ENCODE results near the gene OR13C8. TPM values are rescaled to one million over a fixed set of nuclear protein-coding genes. Genes with fewer than 3 reads are reported as not detected.
A peak's percentile ranks its signal among the peaks of the same experiment; 100 is the strongest.
"Not testable (repeated sequence)": the region's sequence is repeated elsewhere in the genome, so short reads cannot be mapped to it uniquely, and the experiment has no call there.

Gene OR13C8, protein sequence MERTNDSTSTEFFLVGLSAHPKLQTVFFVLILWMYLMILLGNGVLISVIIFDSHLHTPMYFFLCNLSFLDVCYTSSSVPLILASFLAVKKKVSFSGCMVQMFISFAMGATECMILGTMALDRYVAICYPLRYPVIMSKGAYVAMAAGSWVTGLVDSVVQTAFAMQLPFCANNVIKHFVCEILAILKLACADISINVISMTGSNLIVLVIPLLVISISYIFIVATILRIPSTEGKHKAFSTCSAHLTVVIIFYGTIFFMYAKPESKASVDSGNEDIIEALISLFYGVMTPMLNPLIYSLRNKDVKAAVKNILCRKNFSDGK
- total RNA-seq (ENCODE audit: low replicate concordance), result not detected in 2 replicates

DNA sequence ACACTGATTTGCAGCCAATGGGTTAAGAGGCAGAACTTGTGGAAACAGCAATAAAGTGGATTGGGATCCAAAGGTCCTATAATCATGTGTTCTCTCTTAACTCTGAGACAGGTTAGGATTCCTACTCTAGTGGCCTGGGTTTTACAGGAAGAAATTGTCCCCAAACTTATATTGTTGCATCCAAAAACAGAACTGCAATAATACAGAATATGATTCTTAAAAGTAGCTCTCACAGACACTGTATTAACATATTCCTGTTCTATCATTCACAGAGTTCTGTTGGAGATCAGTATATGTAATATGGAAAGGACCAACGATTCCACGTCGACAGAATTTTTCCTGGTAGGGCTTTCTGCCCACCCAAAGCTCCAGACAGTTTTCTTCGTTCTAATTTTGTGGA lies at the start of gene OR13C8:
Gene OR13C8, plus strand, starts transcription at position 301 of the 400 bp plus-strand sequence. Its CDS starts 0 bp downstream, at position 301.
- Histone ChIP-seq H3K4me2 (no peak within 1 kb of the TSS), H4K20me1 (ENCODE audit: low read depth) (no peaks in the 10 kb centered on the region), H3K4me3 (no peak within 1 kb of the TSS), H3F3A (ENCODE audit: low read depth) (no peaks in the 10 kb centered on the region), H3K9me3 (ENCODE audit: low read depth) (peaks cover 5% of the 10 kb centered on the region), H3K36me3 (peaks cover 3% of the 10 kb centered on the region), H2AFZ (replicated peaks) (no peak within 1 kb of the TSS), H3K27me3 (no peaks in the 10 kb centered on the region), H3K9ac (no peak within 1 kb of the TSS), H3K79me2 (ENCODE audit: low read depth) (no peaks in the 10 kb centered on the region), H3K4me1 (no peaks in the 10 kb centered on the region), H3K27ac (no peak within 1 kb of the TSS)
- Mint-ChIP-seq H3K36me3 (no peaks in the 10 kb centered on the region), H3K9me3 (peaks cover 13% of the 10 kb centered on the region), H3K4me3 (no peak within 1 kb of the TSS), H3K4me1 (no peaks in the 10 kb centered on the region), H3K27me3 (ENCODE audit: insufficient read depth, low read depth) (no peaks in the 10 kb centered on the region), H3K27ac (no peak within 1 kb of the TSS)
- TF ChIP-seq EZH2phosphoT487 (IDR thresholded peaks at IDR 0.05), result no peak
- TF ChIP-seq EZH2 (IDR thresholded peaks at IDR 0.05), result no peak
- TF ChIP-seq, protein P1, sequence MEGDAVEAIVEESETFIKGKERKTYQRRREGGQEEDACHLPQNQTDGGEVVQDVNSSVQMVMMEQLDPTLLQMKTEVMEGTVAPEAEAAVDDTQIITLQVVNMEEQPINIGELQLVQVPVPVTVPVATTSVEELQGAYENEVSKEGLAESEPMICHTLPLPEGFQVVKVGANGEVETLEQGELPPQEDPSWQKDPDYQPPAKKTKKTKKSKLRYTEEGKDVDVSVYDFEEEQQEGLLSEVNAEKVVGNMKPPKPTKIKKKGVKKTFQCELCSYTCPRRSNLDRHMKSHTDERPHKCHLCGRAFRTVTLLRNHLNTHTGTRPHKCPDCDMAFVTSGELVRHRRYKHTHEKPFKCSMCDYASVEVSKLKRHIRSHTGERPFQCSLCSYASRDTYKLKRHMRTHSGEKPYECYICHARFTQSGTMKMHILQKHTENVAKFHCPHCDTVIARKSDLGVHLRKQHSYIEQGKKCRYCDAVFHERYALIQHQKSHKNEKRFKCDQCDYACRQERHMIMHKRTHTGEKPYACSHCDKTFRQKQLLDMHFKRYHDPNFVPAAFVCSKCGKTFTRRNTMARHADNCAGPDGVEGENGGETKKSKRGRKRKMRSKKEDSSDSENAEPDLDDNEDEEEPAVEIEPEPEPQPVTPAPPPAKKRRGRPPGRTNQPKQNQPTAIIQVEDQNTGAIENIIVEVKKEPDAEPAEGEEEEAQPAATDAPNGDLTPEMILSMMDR (IDR thresholded peaks at IDR 0.05), result no peak
- no peak for DNase-seq (ENCODE audit: low spot score)

DNA sequence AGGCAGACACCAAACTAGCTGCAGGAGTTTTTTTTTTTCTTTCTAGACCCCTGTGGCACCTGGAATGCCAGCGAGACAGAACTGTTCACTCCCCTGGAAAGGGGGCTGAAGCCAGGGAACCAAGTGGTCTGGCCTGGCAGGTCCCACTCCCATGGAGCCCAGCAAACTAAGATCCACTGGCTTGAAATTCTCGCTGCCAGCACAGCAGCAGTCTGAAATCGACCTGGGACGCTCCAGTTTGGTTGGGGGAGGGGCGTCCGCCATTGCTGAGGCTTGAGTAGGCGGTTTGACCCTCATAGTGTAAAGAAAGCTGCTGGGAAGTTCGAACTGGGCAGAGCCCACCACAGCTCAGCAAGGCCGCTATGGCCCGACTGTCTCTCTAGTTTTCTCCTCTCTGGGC lies 48.7 kb upstream of the OR13C8 start:
- not testable (repeated sequence) for H3K36me3 Mint-ChIP-seq; H3K4me3 ChIP-seq; H3K4me1 Mint-ChIP-seq; H3K4me1 ChIP-seq; H3K36me3 ChIP-seq; H3K27me3 Mint-ChIP-seq (ENCODE audit: insufficient read depth, low read depth); H3K79me2 ChIP-seq (ENCODE audit: low read depth); H4K20me1 ChIP-seq (ENCODE audit: low read depth); H3K9ac ChIP-seq; H3K4me3 Mint-ChIP-seq; H3K4me2 ChIP-seq; H3K9me3 Mint-ChIP-seq; H3K27ac Mint-ChIP-seq; H3K9me3 ChIP-seq (ENCODE audit: low read depth); H3F3A ChIP-seq (ENCODE audit: low read depth); H3K27me3 ChIP-seq; H3K27ac ChIP-seq; DNase-seq (ENCODE audit: low spot score)
- peak overlapping the region; percentile 26 for H2AFZ ChIP-seq (replicated peaks)

DNA sequence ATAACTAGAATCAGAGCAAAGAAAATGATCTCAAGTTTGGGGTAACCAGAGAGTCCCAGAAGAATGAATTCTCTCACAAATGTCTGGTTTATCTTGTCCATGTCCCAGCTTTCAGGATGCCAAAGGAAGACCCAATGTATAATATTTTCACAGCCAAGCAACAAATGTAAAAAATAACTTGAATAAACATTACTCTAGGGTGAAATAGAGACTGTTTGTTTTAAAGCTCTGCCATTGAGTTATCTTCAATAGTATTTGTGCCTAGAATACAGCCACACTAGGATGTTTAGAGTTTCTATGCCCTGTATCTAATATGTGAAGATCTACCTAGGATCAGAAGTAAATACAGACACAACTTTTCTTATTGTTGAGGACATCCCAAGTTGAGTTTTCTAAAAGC lies 41.9 kb upstream of the OR13C8 start, which contains the start of gene OR13C4:
Gene OR13C4, minus strand, starts transcription at position 101 of the 400 bp plus-strand sequence. Its CDS starts 0 bp downstream, at position 101.
- Histone ChIP-seq H3K27me3 (no peaks in the 10 kb centered on the region), H2AFZ (replicated peaks) (no peak within 1 kb of the TSS), H3K4me3 (no peak within 1 kb of the TSS), H3K27ac (no peak within 1 kb of the TSS), H3K36me3 (no peaks in the 10 kb centered on the region), H3K4me1 (no peaks in the 10 kb centered on the region), H3K79me2 (ENCODE audit: low read depth) (no peaks in the 10 kb centered on the region), H3F3A (ENCODE audit: low read depth) (no peaks in the 10 kb centered on the region), H3K9ac (no peak within 1 kb of the TSS), H3K9me3 (ENCODE audit: low read depth) (no peaks in the 10 kb centered on the region), H4K20me1 (ENCODE audit: low read depth) (no peaks in the 10 kb centered on the region), H3K4me2 (no peak within 1 kb of the TSS)
- Mint-ChIP-seq H3K27me3 (ENCODE audit: insufficient read depth, low read depth) (no peaks in the 10 kb centered on the region), H3K4me3 (no peak within 1 kb of the TSS), H3K27ac (no peak within 1 kb of the TSS), H3K4me1 (no peaks in the 10 kb centered on the region), H3K9me3 (peaks cover 12% of the 10 kb centered on the region), H3K36me3 (no peaks in the 10 kb centered on the region)
- no peak for DNase-seq (ENCODE audit: low spot score)
- TF ChIP-seq, protein P1 (IDR thresholded peaks at IDR 0.05), result no peak
- TF ChIP-seq EZH2phosphoT487 (IDR thresholded peaks at IDR 0.05) (no peak), EZH2 (IDR thresholded peaks at IDR 0.05) (no peak)

DNA sequence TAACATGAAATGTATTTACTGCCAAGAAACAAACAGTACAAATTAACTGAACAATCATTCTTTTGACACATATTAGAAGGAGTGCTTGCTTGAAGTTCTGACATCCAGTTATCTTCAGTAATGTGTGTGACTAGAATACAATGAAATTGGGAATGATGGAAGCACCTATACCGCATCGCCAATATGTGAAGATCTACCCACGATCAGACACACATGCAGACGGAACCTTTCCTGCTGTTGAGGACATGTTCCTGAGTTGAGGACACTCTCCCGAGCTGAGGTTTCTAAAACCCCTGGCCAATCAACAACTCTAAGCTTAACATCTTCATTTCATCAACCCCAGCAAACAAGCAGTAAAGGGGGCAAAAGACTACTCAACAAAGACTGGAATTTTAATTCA lies 32.2 kb upstream of the OR13C8 start, which contains the start of gene OR13C3:
Gene OR13C3, minus strand, starts transcription at position 101 of the 400 bp plus-strand sequence. CDS start 133 bp downstream, outside the sequence.
- no peaks in the 10 kb centered on the region for H3K36me3 ChIP-seq
- H3K4me1 Mint-ChIP-seq, result no peaks in the 10 kb centered on the region
- H3K4me2 ChIP-seq, result no peak within 1 kb of the TSS
- H3K27ac Mint-ChIP-seq, result no peak within 1 kb of the TSS
- no peaks in the 10 kb centered on the region for H3K36me3 Mint-ChIP-seq
- no peak within 1 kb of the TSS for H3K4me3 ChIP-seq
- DNase-seq (ENCODE audit: low spot score), result no peak
- H3K9ac ChIP-seq, result no peak within 1 kb of the TSS
- H2AFZ ChIP-seq (replicated peaks), result no peak within 1 kb of the TSS
- no peaks in the 10 kb centered on the region for H3K9me3 Mint-ChIP-seq
- no peaks in the 10 kb centered on the region for H3K27me3 ChIP-seq
- no peaks in the 10 kb centered on the region for H3K4me1 ChIP-seq
- H3K27me3 Mint-ChIP-seq (ENCODE audit: insufficient read depth, low read depth), result no peaks in the 10 kb centered on the region
- H3K9me3 ChIP-seq (ENCODE audit: low read depth), result no peaks in the 10 kb centered on the region
- H3K79me2 ChIP-seq (ENCODE audit: low read depth), result no peaks in the 10 kb centered on the region
- H3F3A ChIP-seq (ENCODE audit: low read depth), result no peaks in the 10 kb centered on the region
- no peak within 1 kb of the TSS for H3K4me3 Mint-ChIP-seq
- no peak for TF ChIP-seq EZH2 (IDR thresholded peaks at IDR 0.05)
- TF ChIP-seq, protein P1 (IDR thresholded peaks at IDR 0.05), result no peak
- no peak for TF ChIP-seq EZH2phosphoT487 (IDR thresholded peaks at IDR 0.05)
- no peak within 1 kb of the TSS for H3K27ac ChIP-seq
- no peaks in the 10 kb centered on the region for H4K20me1 ChIP-seq (ENCODE audit: low read depth)
